ENCODE data around the gene GINS2.

DNA sequence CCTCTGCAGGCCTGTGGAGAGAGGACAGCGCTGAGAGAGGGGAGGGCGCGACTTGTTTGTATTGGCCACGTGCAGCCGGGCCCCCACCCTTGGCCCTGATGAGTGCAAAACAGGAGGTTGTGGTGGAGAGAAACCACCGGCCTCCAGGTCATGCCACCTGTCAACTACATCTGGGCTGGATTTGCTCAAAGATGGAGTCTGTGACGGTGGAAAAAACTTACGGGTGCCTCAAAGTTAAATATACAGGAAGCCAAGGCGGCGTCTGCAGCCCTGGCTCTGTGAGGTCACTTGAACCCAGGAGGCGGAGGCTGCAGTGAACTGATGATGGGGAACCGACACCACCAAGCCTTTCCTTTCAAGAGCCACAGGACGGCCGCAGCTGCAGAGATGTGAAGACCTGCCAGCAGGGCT lies 46.5 kb upstream of the GINS2 start:
- TF ChIP-seq, protein P1, sequence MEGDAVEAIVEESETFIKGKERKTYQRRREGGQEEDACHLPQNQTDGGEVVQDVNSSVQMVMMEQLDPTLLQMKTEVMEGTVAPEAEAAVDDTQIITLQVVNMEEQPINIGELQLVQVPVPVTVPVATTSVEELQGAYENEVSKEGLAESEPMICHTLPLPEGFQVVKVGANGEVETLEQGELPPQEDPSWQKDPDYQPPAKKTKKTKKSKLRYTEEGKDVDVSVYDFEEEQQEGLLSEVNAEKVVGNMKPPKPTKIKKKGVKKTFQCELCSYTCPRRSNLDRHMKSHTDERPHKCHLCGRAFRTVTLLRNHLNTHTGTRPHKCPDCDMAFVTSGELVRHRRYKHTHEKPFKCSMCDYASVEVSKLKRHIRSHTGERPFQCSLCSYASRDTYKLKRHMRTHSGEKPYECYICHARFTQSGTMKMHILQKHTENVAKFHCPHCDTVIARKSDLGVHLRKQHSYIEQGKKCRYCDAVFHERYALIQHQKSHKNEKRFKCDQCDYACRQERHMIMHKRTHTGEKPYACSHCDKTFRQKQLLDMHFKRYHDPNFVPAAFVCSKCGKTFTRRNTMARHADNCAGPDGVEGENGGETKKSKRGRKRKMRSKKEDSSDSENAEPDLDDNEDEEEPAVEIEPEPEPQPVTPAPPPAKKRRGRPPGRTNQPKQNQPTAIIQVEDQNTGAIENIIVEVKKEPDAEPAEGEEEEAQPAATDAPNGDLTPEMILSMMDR (conservative IDR thresholded peaks at IDR 0.05): no peak
- no peak for TF ChIP-seq EZH2 (IDR thresholded peaks at IDR 0.05; ENCODE audit: low read depth)
